ENCODE measurements around the gene MAP3K1. TPM values are rescaled to one million over a fixed set of nuclear protein-coding genes. Genes with fewer than 3 reads are reported as not detected.

MAP3K1 gene
- total and polyA plus RNA-seq, 9 of the 15 experiments (the other 6 are each of a cell fraction or from before 2014, with no cell fraction given), result 3.9 to 13.9 (median 7.5) TPM

GRCh38 chr5:56783261-56783660, 32.1 kb upstream of the MAP3K1 start:
- 0% methylated on average over 2 of the region's 2 CpGs for WGBS (ENCODE audit: insufficient coverage, low coverage, missing lambda C conversion rate)
- Histone ChIP-seq H2AFZ (ENCODE audit: low read depth, low read length) (no peak overlapping the region), H3K36me3 (ENCODE audit: control insufficient read depth, insufficient read depth, low read length) (no peaks in the 10 kb centered on the region), H3K9me1 (ENCODE audit: control insufficient read depth, insufficient read depth, low read length) (no peaks in the 10 kb centered on the region), H3K4me1 (replicated peaks in 1 of 2; ENCODE audit: control insufficient read depth in 2 of 2, insufficient read depth in 2 of 2, low read length in 2 of 2) (no peaks in the 10 kb centered on the region), H3K4me3 (no peak overlapping the region), H3K4me2 (ENCODE audit: insufficient read depth, low read length) (no peak overlapping the region), H3K27ac (ENCODE audit: extremely low read depth, low read depth, low read length) (no peak overlapping the region), H3K9ac (ENCODE audit: insufficient read depth in 1 of 2, low read depth in 2 of 2, low read length in 2 of 2) (no peak overlapping the region), H3K27me3 (ENCODE audit: control insufficient read depth in 2 of 2, insufficient read depth in 2 of 2, low read length in 2 of 2) (no peaks in the 10 kb centered on the region; a peak in 2 of 5 replicates), H3K9me3 (replicated peaks; ENCODE audit: control insufficient read depth, insufficient read depth, low read depth, low read length) (no peaks in the 10 kb centered on the region), H4K20me1 (replicated peaks; ENCODE audit: control insufficient read depth, insufficient read depth, low read length) (no peaks in the 10 kb centered on the region), H3K79me2 (ENCODE audit: control insufficient read depth, insufficient read depth, low read length) (no peaks in the 10 kb centered on the region)
- in situ Hi-C loops (cut with MboI), result no loop called here
- intact Hi-C loops (cut with micrococcal nuclease), result no loop called here
- ChIA-PET POLR2A (no interaction called here), CTCF (ENCODE audit: low intra/inter-chr PET ratio) (no interaction called here)
- FAIRE-seq, result no peak
- ATAC-seq, result no peak
- DNase-seq (ENCODE audit: extremely low read depth in 1 of 4, low spot score in 3 of 4), result no peak
- no TSS peak for BruUV-seq (replicated peaks)
- no peak for TF ChIP-seq BRD9 (IDR thresholded peaks at IDR 0.05; ENCODE audit: low read depth, partially characterized antibody)

- Histone ChIP-seq H3K9me1 (ENCODE audit: control insufficient read depth, insufficient read depth, low read length) (no peaks in the 10 kb centered on the region), H2AFZ (ENCODE audit: low read depth, low read length) (no peak overlapping the region), H4K20me1 (replicated peaks; ENCODE audit: control insufficient read depth, insufficient read depth, low read length) (no peaks in the 10 kb centered on the region), H3K79me2 (ENCODE audit: control insufficient read depth, insufficient read depth, low read length) (no peaks in the 10 kb centered on the region), H3K36me3 (ENCODE audit: control insufficient read depth, insufficient read depth, low read length) (no peaks in the 10 kb centered on the region), H3K27ac (ENCODE audit: extremely low read depth, low read depth, low read length) (no peak overlapping the region), H3K4me1 (replicated peaks in 1 of 2; ENCODE audit: control insufficient read depth in 2 of 2, insufficient read depth in 2 of 2, low read length in 2 of 2) (no peaks in the 10 kb centered on the region), H3K4me3 (no peak overlapping the region), H3K9ac (ENCODE audit: insufficient read depth in 1 of 2, low read depth in 2 of 2, low read length in 2 of 2) (no peak overlapping the region), H3K4me2 (ENCODE audit: insufficient read depth, low read length) (no peak overlapping the region), H3K27me3 (ENCODE audit: control insufficient read depth in 2 of 2, insufficient read depth in 2 of 2, low read length in 2 of 2) (no peaks in the 10 kb centered on the region; a peak in 2 of 5 replicates), H3K9me3 (replicated peaks; ENCODE audit: control insufficient read depth, insufficient read depth, low read depth, low read length) (no peaks in the 10 kb centered on the region)
- in situ Hi-C loops (cut with MboI), result no loop called here
- BruUV-seq (replicated peaks), result no TSS peak
- intact Hi-C loops (cut with micrococcal nuclease), result no loop called here
- CTCF ChIA-PET (ENCODE audit: low intra/inter-chr PET ratio), result no interaction called here
- 45% methylated on average over 2 of the region's 2 CpGs for WGBS (ENCODE audit: insufficient coverage, low coverage, missing lambda C conversion rate)
- FAIRE-seq, result no peak
- POLR2A ChIA-PET, result no interaction called here
- no peak for ATAC-seq
- TF ChIP-seq BDP1 (IDR thresholded peaks at IDR 0.05; ENCODE audit: insufficient read depth, insufficient read length) (no peak), CBX8 (IDR thresholded peaks at IDR 0.05; ENCODE audit: borderline replicate concordance, extremely low read depth, low read depth, low read length, poor library complexity, severe bottlenecking) (peak; percentile 76)
- DNase-seq (ENCODE audit: extremely low read depth in 1 of 4, low spot score in 3 of 4), result no peak
Measured at GRCh38 chr5:56786346-56786745, 29.0 kb upstream of the MAP3K1 start.
